Neural crest cell (in vitro differentiated cells): ENCODE results near the gene TIMMDC1. TPM values are rescaled to one million over a fixed set of nuclear protein-coding genes. Genes with fewer than 3 reads are reported as not detected.

Experiments
- DNase-seq: peaks from one replicate; pipeline ENCODE4 v3.0.0; 2021; ENCODE audit warnings: low read depth, mixed read lengths, low spot score
- H3K27ac Mint-ChIP-seq: one replicate; pipeline ENCODE4 v1.8.0; 2021; ENCODE audit warnings: mild to moderate bottlenecking, mixed read lengths; ENCODE audit not compliant: unreplicated experiment
- H3K27me3 Mint-ChIP-seq: 2 replicates; pipeline ENCODE4 v1.8.0; 2021; ENCODE audit warnings: low read depth, mild to moderate bottlenecking, mixed read lengths
- H3K36me3 Mint-ChIP-seq: 2 replicates; pipeline ENCODE4 v1.8.0; 2021; ENCODE audit warnings: low read depth, mild to moderate bottlenecking, mixed read lengths
- H3K4me1 Mint-ChIP-seq: 2 replicates; pipeline ENCODE4 v1.8.0; 2021; ENCODE audit warnings: mixed read lengths
- H3K4me3 Mint-ChIP-seq: one replicate; pipeline ENCODE4 v1.8.0; 2021; ENCODE audit warnings: mild to moderate bottlenecking, mixed read lengths
- H3K9me3 Mint-ChIP-seq: 2 replicates; pipeline ENCODE4 v1.8.0; 2021; ENCODE audit warnings: mixed read lengths
- total RNA-seq: library from RNA; stranded (reverse); gene quantifications from 2 replicates; pipeline ENCODE4 v1.2.1, GENCODE V29; 2021
- TF ChIP-seq, protein P1 (sequence below): fragments of 200-600 bp; sonication (generic); conservative IDR thresholded peaks from 2 replicates; pipeline ENCODE4 v1.5.0; 2021; ENCODE audit warnings: antibody characterized with exemption, mild to moderate bottlenecking

Gene TIMMDC1
- total RNA-seq, 1 donor from 2014 or later: 94.2 TPM

DNA sequence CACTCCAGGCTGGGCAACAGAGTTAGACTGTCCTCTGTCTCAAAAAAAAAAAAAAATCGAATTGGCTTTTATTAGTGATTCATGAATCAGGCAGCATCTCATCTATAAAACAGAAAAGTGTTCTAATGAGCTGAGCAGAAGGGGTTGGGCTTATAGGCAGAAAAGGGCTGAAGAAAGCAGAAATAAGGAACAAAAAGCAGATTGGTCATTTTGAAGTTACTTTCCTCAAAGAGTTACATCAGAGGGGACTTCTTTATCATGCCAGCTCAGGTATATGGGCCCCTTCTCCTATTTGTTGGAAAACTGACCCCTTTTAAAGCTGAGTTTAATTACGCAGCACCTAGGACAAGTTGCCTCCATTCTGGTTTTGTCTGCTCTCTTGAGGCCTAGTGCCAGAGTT lies 30.3 kb upstream of the TIMMDC1 start:
- Mint-ChIP-seq H3K27ac (peak overlapping the region; percentile 51), H3K4me1 (peaks cover 40% of the 10 kb centered on the region), H3K36me3 (peaks cover 10% of the 10 kb centered on the region)

DNA sequence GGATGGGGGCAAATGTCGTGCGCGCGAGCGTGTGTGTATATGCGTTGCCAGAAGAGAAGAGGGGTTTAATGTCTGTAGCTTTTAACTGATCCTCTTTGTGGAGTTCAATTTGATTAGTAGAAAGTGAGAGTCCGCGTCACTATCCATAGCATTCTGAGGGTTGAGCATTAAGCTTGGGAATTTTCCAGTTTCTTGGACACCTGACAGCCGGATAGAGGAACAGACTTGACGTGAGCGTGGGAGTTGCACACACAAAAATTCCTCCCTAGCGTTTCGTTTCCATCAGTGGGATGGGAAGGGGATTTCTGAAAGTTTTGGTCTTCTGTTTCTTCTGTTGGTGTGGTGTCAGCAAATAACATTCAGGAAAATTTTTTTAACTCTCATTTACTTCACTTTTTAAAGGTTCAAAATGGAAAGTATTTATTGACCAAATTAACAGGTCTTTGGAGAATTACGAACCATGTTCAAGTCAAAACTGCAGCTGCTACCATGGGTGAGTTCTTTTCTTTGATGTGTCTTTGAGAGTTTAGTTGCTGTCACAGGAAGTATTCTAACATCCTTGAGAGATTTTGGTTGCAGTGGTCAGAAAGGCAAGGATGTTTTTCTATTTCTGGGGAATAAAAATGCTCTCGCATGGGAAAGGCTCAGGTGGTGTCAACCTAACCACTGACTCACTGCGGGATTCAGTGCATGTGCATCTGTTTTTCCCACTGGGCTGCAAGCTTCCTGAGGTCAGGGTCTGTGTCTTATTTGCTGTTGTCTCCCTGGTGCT lies 28.7 kb upstream of the TIMMDC1 start:
- TF ChIP-seq, protein P1, sequence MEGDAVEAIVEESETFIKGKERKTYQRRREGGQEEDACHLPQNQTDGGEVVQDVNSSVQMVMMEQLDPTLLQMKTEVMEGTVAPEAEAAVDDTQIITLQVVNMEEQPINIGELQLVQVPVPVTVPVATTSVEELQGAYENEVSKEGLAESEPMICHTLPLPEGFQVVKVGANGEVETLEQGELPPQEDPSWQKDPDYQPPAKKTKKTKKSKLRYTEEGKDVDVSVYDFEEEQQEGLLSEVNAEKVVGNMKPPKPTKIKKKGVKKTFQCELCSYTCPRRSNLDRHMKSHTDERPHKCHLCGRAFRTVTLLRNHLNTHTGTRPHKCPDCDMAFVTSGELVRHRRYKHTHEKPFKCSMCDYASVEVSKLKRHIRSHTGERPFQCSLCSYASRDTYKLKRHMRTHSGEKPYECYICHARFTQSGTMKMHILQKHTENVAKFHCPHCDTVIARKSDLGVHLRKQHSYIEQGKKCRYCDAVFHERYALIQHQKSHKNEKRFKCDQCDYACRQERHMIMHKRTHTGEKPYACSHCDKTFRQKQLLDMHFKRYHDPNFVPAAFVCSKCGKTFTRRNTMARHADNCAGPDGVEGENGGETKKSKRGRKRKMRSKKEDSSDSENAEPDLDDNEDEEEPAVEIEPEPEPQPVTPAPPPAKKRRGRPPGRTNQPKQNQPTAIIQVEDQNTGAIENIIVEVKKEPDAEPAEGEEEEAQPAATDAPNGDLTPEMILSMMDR: no peak
- peak overlapping the region; percentile 99 for H3K4me3 Mint-ChIP-seq
- no peak for DNase-seq
- peaks cover 31% of the 10 kb centered on the region for H3K4me1 Mint-ChIP-seq
- H3K27me3 Mint-ChIP-seq: no peaks in the 10 kb centered on the region
- H3K9me3 Mint-ChIP-seq: no peaks in the 10 kb centered on the region
- H3K27ac Mint-ChIP-seq: peak overlapping the region; percentile 81
- peaks cover 2% of the 10 kb centered on the region for H3K36me3 Mint-ChIP-seq

More for the DNA sequence above, 30.3 kb upstream of the TIMMDC1 start:
- DNase-seq: no peak
- H3K9me3 Mint-ChIP-seq: peaks cover 4% of the 10 kb centered on the region
- H3K27me3 Mint-ChIP-seq: no peaks in the 10 kb centered on the region
- TF ChIP-seq, protein P1: no peak
- H3K4me3 Mint-ChIP-seq: peak overlapping the region; percentile 99

DNA sequence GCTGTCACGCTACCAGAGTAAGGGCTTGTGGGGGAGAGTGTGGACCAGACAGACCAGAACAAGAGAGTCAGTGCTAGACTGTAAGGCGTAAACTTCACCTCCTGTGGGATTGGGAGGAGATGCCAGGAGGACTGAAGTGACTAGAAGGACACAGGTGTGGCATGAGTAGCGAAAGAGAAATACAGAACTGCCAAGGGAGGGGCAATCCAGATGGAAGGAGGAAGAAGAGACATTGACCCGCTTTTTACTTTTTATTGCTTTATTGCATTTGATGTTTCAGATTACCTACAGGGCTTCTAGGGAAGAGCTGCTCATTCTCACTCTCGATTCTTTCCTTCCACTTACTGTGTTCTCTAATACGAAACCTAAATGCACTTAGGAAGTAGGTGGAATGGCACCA lies 27.5 kb upstream of the TIMMDC1 start:
- H3K27me3 Mint-ChIP-seq: no peaks in the 10 kb centered on the region
- no peaks in the 10 kb centered on the region for H3K9me3 Mint-ChIP-seq
- H3K4me3 Mint-ChIP-seq: peak overlapping the region; percentile 75
- no peak overlapping the region for H3K27ac Mint-ChIP-seq
- peaks cover 2% of the 10 kb centered on the region for H3K36me3 Mint-ChIP-seq
- TF ChIP-seq, protein P1: no peak
- no peak for DNase-seq
- H3K4me1 Mint-ChIP-seq: peaks cover 31% of the 10 kb centered on the region

DNA sequence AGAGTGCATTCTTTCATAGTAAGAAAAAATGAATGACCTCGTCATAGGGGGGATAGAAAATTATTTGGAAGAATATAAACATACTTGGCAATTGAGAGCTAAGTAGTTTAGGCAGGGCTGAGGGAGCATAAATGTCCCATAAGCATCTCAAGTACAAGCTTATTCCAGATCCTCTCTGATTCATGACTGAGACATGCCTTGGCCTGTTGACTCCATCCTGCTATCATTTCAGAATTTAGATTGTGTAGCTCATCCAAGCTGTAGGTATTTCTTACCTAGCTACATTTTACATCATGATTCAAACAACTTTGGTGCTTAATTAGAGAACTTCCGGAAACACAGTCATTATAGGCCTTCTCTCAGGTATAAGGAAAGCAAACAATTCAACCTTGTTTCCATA lies 17.3 kb upstream of the TIMMDC1 start:
- Mint-ChIP-seq H3K4me3 (no peak overlapping the region), H3K27ac (no peak overlapping the region), H3K4me1 (no peaks in the 10 kb centered on the region), H3K9me3 (no peaks in the 10 kb centered on the region), H3K27me3 (no peaks in the 10 kb centered on the region), H3K36me3 (peaks cover 3% of the 10 kb centered on the region)
- DNase-seq: no peak
- TF ChIP-seq, protein P1: no peak

DNA sequence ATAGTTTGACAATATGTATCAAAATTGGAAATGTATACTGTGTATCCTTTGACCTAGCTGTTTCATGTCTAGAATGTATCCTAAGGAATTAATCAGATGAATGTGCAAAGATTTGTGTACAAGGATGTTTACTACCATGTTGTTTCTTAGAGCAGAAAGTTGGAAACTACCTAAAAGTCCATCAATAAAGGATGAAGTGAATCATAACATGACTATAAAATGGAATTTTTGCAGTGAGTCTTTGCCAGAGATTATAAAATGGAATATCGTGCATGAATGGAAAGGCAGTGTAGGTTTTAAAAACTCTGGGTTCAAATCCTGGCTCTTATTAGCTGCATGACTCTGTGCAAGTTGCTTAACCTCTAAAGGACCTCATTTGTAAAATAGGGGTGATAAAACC lies 15.2 kb upstream of the TIMMDC1 start:
- Mint-ChIP-seq H3K4me1 (no peaks in the 10 kb centered on the region), H3K27ac (no peak overlapping the region), H3K9me3 (no peaks in the 10 kb centered on the region), H3K4me3 (no peak overlapping the region), H3K27me3 (no peaks in the 10 kb centered on the region), H3K36me3 (peaks cover 3% of the 10 kb centered on the region)
- TF ChIP-seq, protein P1: no peak
- no peak for DNase-seq
